GM23338 (cell line): ENCODE results near the gene ARHGAP42. TPM values are rescaled to one million over a fixed set of nuclear protein-coding genes. Genes with fewer than 3 reads are reported as not detected.

ENCODE experiments used
- ATAC-seq: fragments of 200-7000 bp; cut with Tn5 transposase; 3 replicates; pipeline ENCODE4 v1.9.1; 2020
- DNase-seq: peaks from one replicate; pipeline ENCODE4 v3.0.0-alpha.2; 2015; ENCODE audit warnings: low spot score
- H2AFZ ChIP-seq: fragments of 200-600 bp; sonication (generic); 2 replicates; pipeline ENCODE4 v1.8.0; 2016; ENCODE audit warnings: antibody characterized with exemption, mild to moderate bottlenecking, moderate library complexity
- H3F3A ChIP-seq: fragments of 200-600 bp; sonication (generic); replicated peaks from 2 replicates; pipeline ENCODE4 v1.8.0; 2017; ENCODE audit warnings: antibody characterized with exemption, mixed run types, low read depth
- H3K27ac ChIP-seq: fragments of 200-600 bp; sonication (generic); 2 replicates; pipeline ENCODE4 v1.6.1; 2016; ENCODE audit warnings: low read depth
- H3K27me3 ChIP-seq: fragments of 200-600 bp; sonication (generic); 2 replicates; pipeline ENCODE4 v1.8.0; 2016; ENCODE audit warnings: mild to moderate bottlenecking, mixed run types, moderate library complexity; ENCODE audit not compliant: insufficient read depth
- H3K36me3 ChIP-seq: fragments of 200-600 bp; sonication (generic); 2 replicates; pipeline ENCODE4 v1.8.0; 2016; ENCODE audit warnings: mild to moderate bottlenecking; ENCODE audit not compliant: insufficient read depth
- H3K4me1 ChIP-seq: fragments of 200-600 bp; sonication (generic); 2 replicates; pipeline ENCODE4 v1.8.0; 2016; ENCODE audit warnings: mild to moderate bottlenecking, moderate library complexity; ENCODE audit not compliant: insufficient read depth
- H3K4me2 ChIP-seq: fragments of 200-600 bp; sonication (generic); 2 replicates; pipeline ENCODE4 v1.7.1; 2017; ENCODE audit warnings: mixed run types
- H3K4me3 ChIP-seq: fragments of 200-600 bp; sonication (generic); 2 replicates; pipeline ENCODE4 v1.6.1; 2016; ENCODE audit warnings: mixed run types
- H3K79me2 ChIP-seq: fragments of 200-600 bp; sonication (generic); replicated peaks from 2 replicates; pipeline ENCODE4 v1.8.0; 2017; ENCODE audit warnings: mild to moderate bottlenecking; ENCODE audit not compliant: insufficient read depth
- H3K9me2 ChIP-seq: fragments of 200-600 bp; sonication (generic); 2 replicates; pipeline ENCODE4 v1.8.0; 2017; ENCODE audit not compliant: insufficient read depth
- H4K20me1 ChIP-seq: fragments of 200-600 bp; sonication (generic); replicated peaks from 2 replicates; pipeline ENCODE4 v1.8.0; 2017; ENCODE audit warnings: mild to moderate bottlenecking; ENCODE audit not compliant: insufficient read depth
- H3K27ac Mint-ChIP-seq: 2 replicates; pipeline ENCODE4 v1.8.0; 2020; ENCODE audit warnings: inconsistent platforms, mild to moderate bottlenecking, moderate library complexity, mixed read lengths
- H3K27me3 Mint-ChIP-seq: 3 replicates; pipeline ENCODE4 v1.8.0; 2022; ENCODE audit warnings: low read depth, mild to moderate bottlenecking, moderate library complexity, mixed read lengths, inconsistent platforms; ENCODE audit not compliant: insufficient read depth, poor library complexity
- H3K36me3 Mint-ChIP-seq: 3 replicates; pipeline ENCODE4 v1.8.0; 2021; ENCODE audit warnings: low read depth, mild to moderate bottlenecking, inconsistent platforms, moderate library complexity, mixed read lengths
- H3K4me1 Mint-ChIP-seq: 3 replicates; pipeline ENCODE4 v1.8.0; 2020; ENCODE audit warnings: mild to moderate bottlenecking, inconsistent platforms, mixed read lengths
- H3K4me3 Mint-ChIP-seq: 3 replicates; pipeline ENCODE4 v1.8.0; 2021; ENCODE audit warnings: moderate library complexity, mild to moderate bottlenecking, inconsistent platforms, mixed read lengths
- H3K9me3 Mint-ChIP-seq: 3 replicates; pipeline ENCODE4 v1.8.0; 2020; ENCODE audit warnings: moderate library complexity, mild to moderate bottlenecking, inconsistent platforms, mixed read lengths
- CREB1 ChIP-seq: fragments of 250-450 bp; sonication (Bioruptor Pico); IDR thresholded peaks from 2 replicates; pipeline ENCODE4 v1.5.0; 2020; ENCODE audit warnings: low read depth, mild to moderate bottlenecking, moderate library complexity
- EZH2 ChIP-seq: fragments of 200-600 bp; sonication (generic); IDR thresholded peaks from one replicate; pipeline ENCODE4 v1.8.0; 2017; ENCODE audit warnings: antibody characterized with exemption, mild to moderate bottlenecking, low read depth; ENCODE audit not compliant: unreplicated experiment
- EZH2phosphoT487 ChIP-seq: fragments of 200-600 bp; sonication (generic); IDR thresholded peaks from one replicate; pipeline ENCODE4 v1.8.1; 2018; ENCODE audit warnings: antibody characterized with exemption; ENCODE audit not compliant: unreplicated experiment
- NANOG ChIP-seq: IDR thresholded peaks from 2 replicates; pipeline ENCODE4 v1.6.1; 2016; ENCODE audit warnings: antibody characterized with exemption, borderline replicate concordance
- POLR2AphosphoS5 ChIP-seq: IDR thresholded peaks from 2 replicates; pipeline ENCODE4 v1.6.1; 2016; ENCODE audit warnings: antibody characterized with exemption, low read depth
- ZNF331 ChIP-seq: fragments of 250-450 bp; sonication (Bioruptor Pico); IDR thresholded peaks from 2 replicates; pipeline ENCODE4 v1.5.0; 2020; ENCODE audit warnings: low read depth, mild to moderate bottlenecking, moderate library complexity
- polyA plus RNA-seq: library from polyadenylated mRNA; unstranded; fragments of >200 nt; fragmentation: Nextera tagmentation; extraction: Ambion mirVana; gene quantifications from 2 replicates; pipeline ENCODE4 v1.2.1, GENCODE V29; 2016
- total RNA-seq: library from RNA; depleted of rRNA; stranded (reverse); fragments of >200 nt; shearing (Covaris generic); gene quantifications from 2 replicates; pipeline ENCODE4 v1.2.3, GENCODE V29; 2014
- TF ChIP-seq, protein P1 (sequence below): fragments of 250-450 bp; sonication (Bioruptor Pico); IDR thresholded peaks from 2 replicates; pipeline ENCODE4 v1.5.0; 2020; ENCODE audit warnings: mild to moderate bottlenecking, moderate library complexity
- TF ChIP-seq, protein P2 (sequence below): IDR thresholded peaks from 2 replicates; pipeline ENCODE4 v1.6.1; 2016; ENCODE audit warnings: antibody characterized with exemption
- TF ChIP-seq, protein P3 (sequence below), 2 experiments: fragments of 200-600 bp in 1 of 2; sonication (generic) in 1 of 2; conservative IDR thresholded peaks; 2 replicates each; pipeline versions ENCODE4 v1.5.1 to v1.6.1; 2016 to 2017; ENCODE audit warnings: antibody characterized with exemption in 2 of 2, low read depth in 2 of 2, mild to moderate bottlenecking in 2 of 2, moderate library complexity in 1 of 2
- TF ChIP-seq, protein P4 (sequence below): IDR thresholded peaks from one replicate; pipeline ENCODE4 v1.6.1; 2018; ENCODE audit warnings: antibody characterized with exemption; ENCODE audit not compliant: unreplicated experiment

ARHGAP42 gene
- total and polyA plus RNA-seq, 2 experiments from 2014 or later: 23.7 to 35.7 TPM

DNA sequence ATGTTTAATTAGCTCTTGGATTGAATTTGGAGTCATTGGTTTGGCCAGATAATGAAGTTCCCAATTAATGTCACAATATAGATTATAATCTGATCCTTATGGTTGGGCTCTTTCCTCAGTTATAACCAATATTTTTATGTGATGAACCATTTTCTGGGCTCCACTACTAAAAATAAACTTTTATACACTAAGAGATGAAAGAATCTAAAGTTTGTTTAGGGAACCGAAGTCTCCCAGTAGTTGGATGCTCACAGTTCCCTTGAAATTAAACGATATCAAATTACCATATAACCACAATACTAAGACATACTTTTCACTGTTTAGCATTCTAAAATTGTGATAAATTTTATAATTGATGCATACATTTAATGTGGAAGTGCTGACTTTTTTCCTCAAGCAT is 47.0 kb upstream of the ARHGAP42 start (continued):
- TF ChIP-seq, protein P1, sequence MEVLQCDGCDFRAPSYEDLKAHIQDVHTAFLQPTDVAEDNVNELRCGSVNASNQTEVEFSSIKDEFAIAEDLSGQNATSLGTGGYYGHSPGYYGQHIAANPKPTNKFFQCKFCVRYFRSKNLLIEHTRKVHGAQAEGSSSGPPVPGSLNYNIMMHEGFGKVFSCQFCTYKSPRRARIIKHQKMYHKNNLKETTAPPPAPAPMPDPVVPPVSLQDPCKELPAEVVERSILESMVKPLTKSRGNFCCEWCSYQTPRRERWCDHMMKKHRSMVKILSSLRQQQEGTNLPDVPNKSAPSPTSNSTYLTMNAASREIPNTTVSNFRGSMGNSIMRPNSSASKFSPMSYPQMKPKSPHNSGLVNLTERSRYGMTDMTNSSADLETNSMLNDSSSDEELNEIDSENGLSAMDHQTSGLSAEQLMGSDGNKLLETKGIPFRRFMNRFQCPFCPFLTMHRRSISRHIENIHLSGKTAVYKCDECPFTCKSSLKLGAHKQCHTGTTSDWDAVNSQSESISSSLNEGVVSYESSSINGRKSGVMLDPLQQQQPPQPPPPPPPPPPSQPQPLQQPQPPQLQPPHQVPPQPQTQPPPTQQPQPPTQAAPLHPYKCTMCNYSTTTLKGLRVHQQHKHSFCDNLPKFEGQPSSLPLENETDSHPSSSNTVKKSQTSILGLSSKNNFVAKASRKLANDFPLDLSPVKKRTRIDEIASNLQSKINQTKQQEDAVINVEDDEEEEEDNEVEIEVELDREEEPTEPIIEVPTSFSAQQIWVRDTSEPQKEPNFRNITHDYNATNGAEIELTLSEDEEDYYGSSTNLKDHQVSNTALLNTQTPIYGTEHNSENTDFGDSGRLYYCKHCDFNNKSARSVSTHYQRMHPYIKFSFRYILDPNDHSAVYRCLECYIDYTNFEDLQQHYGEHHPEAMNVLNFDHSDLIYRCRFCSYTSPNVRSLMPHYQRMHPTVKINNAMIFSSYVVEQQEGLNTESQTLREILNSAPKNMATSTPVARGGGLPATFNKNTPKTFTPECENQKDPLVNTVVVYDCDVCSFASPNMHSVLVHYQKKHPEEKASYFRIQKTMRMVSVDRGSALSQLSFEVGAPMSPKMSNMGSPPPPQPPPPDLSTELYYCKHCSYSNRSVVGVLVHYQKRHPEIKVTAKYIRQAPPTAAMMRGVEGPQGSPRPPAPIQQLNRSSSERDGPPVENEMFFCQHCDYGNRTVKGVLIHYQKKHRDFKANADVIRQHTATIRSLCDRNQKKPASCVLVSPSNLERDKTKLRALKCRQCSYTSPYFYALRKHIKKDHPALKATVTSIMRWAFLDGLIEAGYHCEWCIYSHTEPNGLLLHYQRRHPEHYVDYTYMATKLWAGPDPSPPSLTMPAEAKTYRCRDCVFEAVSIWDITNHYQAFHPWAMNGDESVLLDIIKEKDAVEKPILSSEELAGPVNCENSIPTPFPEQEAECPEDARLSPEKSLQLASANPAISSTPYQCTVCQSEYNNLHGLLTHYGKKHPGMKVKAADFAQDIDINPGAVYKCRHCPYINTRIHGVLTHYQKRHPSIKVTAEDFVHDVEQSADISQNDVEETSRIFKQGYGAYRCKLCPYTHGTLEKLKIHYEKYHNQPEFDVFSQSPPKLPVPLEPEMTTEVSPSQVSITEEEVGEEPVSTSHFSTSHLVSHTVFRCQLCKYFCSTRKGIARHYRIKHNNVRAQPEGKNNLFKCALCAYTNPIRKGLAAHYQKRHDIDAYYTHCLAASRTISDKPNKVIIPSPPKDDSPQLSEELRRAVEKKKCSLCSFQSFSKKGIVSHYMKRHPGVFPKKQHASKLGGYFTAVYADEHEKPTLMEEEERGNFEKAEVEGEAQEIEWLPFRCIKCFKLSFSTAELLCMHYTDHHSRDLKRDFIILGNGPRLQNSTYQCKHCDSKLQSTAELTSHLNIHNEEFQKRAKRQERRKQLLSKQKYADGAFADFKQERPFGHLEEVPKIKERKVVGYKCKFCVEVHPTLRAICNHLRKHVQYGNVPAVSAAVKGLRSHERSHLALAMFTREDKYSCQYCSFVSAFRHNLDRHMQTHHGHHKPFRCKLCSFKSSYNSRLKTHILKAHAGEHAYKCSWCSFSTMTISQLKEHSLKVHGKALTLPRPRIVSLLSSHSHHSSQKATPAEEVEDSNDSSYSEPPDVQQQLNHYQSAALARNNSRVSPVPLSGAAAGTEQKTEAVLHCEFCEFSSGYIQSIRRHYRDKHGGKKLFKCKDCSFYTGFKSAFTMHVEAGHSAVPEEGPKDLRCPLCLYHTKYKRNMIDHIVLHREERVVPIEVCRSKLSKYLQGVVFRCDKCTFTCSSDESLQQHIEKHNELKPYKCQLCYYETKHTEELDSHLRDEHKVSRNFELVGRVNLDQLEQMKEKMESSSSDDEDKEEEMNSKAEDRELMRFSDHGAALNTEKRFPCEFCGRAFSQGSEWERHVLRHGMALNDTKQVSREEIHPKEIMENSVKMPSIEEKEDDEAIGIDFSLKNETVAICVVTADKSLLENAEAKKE: no peak

DNA sequence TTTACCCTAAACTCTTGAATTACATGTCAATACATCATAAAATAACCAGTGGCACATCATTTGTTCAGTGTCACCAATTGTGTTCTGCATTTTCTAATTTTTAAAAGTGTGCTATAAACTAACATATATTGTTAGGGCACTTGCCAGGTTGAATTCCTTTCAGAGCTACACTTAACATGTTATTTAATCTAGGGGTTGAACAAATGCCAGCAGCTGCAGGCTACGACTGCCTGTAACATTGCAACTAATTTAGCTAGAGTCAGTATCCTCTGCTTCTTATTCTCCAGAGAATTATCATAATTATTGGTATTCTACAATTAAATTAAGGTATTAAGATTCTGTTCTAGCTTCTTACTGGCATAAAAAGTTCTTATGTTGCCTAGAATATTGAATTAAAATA is 46.4 kb upstream of the ARHGAP42 start:
- H3K27ac Mint-ChIP-seq: no peak overlapping the region
- no peaks in the 10 kb centered on the region for H3K79me2 ChIP-seq
- no peaks in the 10 kb centered on the region for H3K36me3 Mint-ChIP-seq
- H3K4me1 ChIP-seq: peaks cover 9% of the 10 kb centered on the region
- DNase-seq: no peak
- no peak overlapping the region for H3K27ac ChIP-seq
- H4K20me1 ChIP-seq: no peaks in the 10 kb centered on the region
- H3K4me3 Mint-ChIP-seq: no peak overlapping the region
- H2AFZ ChIP-seq: no peak overlapping the region
- no peak overlapping the region for H3K4me3 ChIP-seq
- H3K27me3 ChIP-seq: no peaks in the 10 kb centered on the region
- H3K36me3 ChIP-seq: no peaks in the 10 kb centered on the region
- peaks cover 13% of the 10 kb centered on the region for H3K4me1 Mint-ChIP-seq
- no peaks in the 10 kb centered on the region for H3F3A ChIP-seq
- H3K27me3 Mint-ChIP-seq: no peaks in the 10 kb centered on the region
- H3K4me2 ChIP-seq: no peak overlapping the region
- no peaks in the 10 kb centered on the region for H3K9me3 Mint-ChIP-seq
- peaks cover 4% of the 10 kb centered on the region; the same call in 1 of the 2 replicates for H3K9me2 ChIP-seq
- ATAC-seq: no peak
- TF ChIP-seq POLR2AphosphoS5 (no peak), EZH2 (no peak), CREB1 (CRISPR knock-in tag) (no peak), EZH2phosphoT487 (no peak), ZNF331 (no peak), NANOG (no peak)
- TF ChIP-seq, protein P2, sequence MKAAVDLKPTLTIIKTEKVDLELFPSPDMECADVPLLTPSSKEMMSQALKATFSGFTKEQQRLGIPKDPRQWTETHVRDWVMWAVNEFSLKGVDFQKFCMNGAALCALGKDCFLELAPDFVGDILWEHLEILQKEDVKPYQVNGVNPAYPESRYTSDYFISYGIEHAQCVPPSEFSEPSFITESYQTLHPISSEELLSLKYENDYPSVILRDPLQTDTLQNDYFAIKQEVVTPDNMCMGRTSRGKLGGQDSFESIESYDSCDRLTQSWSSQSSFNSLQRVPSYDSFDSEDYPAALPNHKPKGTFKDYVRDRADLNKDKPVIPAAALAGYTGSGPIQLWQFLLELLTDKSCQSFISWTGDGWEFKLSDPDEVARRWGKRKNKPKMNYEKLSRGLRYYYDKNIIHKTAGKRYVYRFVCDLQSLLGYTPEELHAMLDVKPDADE: no peak
- TF ChIP-seq, protein P3, sequence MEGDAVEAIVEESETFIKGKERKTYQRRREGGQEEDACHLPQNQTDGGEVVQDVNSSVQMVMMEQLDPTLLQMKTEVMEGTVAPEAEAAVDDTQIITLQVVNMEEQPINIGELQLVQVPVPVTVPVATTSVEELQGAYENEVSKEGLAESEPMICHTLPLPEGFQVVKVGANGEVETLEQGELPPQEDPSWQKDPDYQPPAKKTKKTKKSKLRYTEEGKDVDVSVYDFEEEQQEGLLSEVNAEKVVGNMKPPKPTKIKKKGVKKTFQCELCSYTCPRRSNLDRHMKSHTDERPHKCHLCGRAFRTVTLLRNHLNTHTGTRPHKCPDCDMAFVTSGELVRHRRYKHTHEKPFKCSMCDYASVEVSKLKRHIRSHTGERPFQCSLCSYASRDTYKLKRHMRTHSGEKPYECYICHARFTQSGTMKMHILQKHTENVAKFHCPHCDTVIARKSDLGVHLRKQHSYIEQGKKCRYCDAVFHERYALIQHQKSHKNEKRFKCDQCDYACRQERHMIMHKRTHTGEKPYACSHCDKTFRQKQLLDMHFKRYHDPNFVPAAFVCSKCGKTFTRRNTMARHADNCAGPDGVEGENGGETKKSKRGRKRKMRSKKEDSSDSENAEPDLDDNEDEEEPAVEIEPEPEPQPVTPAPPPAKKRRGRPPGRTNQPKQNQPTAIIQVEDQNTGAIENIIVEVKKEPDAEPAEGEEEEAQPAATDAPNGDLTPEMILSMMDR (conservative IDR thresholded peaks at IDR 0.05; ENCODE audit: low read depth in 2 of 2): no peak
- TF ChIP-seq, protein P4, sequence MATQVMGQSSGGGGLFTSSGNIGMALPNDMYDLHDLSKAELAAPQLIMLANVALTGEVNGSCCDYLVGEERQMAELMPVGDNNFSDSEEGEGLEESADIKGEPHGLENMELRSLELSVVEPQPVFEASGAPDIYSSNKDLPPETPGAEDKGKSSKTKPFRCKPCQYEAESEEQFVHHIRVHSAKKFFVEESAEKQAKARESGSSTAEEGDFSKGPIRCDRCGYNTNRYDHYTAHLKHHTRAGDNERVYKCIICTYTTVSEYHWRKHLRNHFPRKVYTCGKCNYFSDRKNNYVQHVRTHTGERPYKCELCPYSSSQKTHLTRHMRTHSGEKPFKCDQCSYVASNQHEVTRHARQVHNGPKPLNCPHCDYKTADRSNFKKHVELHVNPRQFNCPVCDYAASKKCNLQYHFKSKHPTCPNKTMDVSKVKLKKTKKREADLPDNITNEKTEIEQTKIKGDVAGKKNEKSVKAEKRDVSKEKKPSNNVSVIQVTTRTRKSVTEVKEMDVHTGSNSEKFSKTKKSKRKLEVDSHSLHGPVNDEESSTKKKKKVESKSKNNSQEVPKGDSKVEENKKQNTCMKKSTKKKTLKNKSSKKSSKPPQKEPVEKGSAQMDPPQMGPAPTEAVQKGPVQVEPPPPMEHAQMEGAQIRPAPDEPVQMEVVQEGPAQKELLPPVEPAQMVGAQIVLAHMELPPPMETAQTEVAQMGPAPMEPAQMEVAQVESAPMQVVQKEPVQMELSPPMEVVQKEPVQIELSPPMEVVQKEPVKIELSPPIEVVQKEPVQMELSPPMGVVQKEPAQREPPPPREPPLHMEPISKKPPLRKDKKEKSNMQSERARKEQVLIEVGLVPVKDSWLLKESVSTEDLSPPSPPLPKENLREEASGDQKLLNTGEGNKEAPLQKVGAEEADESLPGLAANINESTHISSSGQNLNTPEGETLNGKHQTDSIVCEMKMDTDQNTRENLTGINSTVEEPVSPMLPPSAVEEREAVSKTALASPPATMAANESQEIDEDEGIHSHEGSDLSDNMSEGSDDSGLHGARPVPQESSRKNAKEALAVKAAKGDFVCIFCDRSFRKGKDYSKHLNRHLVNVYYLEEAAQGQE: no peak
